ENCODE results near the gene BGLAP. TPM values are rescaled to one million over a fixed set of nuclear protein-coding genes. Genes with fewer than 3 reads are reported as not detected.
A peak's percentile ranks its signal among the peaks of the same experiment; 100 is the strongest.

The BGLAP gene
- total RNA-seq, 1 donor from 2014 or later, result not detected

DNA sequence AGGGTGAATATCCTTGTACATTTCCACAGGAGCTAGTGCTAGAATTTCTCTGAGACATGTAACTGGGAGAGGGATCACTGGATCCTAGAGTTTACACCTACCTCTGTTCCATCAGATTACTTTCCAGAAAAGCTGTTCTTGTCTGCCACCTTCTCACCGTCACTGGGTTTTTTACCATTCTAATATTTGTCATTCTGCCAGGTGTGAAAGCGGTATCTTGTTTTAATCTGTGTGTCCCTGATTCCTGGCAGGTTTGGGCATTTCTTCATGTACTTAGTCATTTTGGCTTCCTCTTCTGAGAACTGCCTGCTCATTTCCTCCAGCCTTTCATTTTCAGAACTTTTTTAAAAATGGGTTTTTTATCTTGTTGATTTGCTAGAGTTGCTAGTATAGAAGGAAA is 24.1 kb upstream of the BGLAP start:
- peaks cover 8% of the 10 kb centered on the region for H3K9me3 Mint-ChIP-seq (ENCODE audit: unreplicated experiment)
- H3K27me3 Mint-ChIP-seq (ENCODE audit: unreplicated experiment), result peaks cover 5% of the 10 kb centered on the region
- H3K36me3 Mint-ChIP-seq (ENCODE audit: unreplicated experiment), result peaks cover 5% of the 10 kb centered on the region
- H3K4me3 Mint-ChIP-seq (ENCODE audit: unreplicated experiment), result no peak overlapping the region
- peak overlapping the region; percentile 38 for H3K27ac Mint-ChIP-seq (ENCODE audit: unreplicated experiment)
- TF ChIP-seq, protein P1, sequence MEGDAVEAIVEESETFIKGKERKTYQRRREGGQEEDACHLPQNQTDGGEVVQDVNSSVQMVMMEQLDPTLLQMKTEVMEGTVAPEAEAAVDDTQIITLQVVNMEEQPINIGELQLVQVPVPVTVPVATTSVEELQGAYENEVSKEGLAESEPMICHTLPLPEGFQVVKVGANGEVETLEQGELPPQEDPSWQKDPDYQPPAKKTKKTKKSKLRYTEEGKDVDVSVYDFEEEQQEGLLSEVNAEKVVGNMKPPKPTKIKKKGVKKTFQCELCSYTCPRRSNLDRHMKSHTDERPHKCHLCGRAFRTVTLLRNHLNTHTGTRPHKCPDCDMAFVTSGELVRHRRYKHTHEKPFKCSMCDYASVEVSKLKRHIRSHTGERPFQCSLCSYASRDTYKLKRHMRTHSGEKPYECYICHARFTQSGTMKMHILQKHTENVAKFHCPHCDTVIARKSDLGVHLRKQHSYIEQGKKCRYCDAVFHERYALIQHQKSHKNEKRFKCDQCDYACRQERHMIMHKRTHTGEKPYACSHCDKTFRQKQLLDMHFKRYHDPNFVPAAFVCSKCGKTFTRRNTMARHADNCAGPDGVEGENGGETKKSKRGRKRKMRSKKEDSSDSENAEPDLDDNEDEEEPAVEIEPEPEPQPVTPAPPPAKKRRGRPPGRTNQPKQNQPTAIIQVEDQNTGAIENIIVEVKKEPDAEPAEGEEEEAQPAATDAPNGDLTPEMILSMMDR (IDR thresholded peaks at IDR 0.05; ENCODE audit: partially characterized antibody, unreplicated experiment), result no peak
- no peak for DNase-seq
- peaks cover 5% of the 10 kb centered on the region for H3K4me1 Mint-ChIP-seq (ENCODE audit: low read depth, unreplicated experiment)

DNA sequence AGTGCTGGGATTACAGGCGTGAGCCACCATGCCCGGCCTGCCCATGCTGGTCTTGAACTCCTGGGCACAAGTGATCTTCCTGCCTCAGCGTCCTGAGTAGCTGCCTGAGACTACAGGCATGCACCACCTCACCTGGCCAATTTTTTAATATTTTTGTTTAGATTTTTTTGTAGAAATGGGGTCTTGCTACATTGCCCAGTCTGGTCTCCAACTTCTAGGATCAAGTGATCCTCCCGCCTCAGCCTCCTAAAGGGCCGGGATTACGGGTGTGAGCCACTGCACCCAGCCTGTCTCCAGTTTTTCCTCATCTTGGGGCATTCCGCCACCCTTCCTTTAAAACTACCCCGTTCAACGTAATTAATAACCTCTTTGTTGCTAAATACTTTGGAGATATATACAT is 21.8 kb upstream of the BGLAP start:
- no peak for DNase-seq
- no peak overlapping the region for H3K27ac Mint-ChIP-seq (ENCODE audit: unreplicated experiment)
- H3K27me3 Mint-ChIP-seq (ENCODE audit: unreplicated experiment), result peaks cover 2% of the 10 kb centered on the region
- TF ChIP-seq, protein P1 (IDR thresholded peaks at IDR 0.05; ENCODE audit: partially characterized antibody, unreplicated experiment), result no peak
- peaks cover 4% of the 10 kb centered on the region for H3K9me3 Mint-ChIP-seq (ENCODE audit: unreplicated experiment)
- peaks cover 8% of the 10 kb centered on the region for H3K4me1 Mint-ChIP-seq (ENCODE audit: low read depth, unreplicated experiment)
- peaks cover 5% of the 10 kb centered on the region for H3K36me3 Mint-ChIP-seq (ENCODE audit: unreplicated experiment)
- no peak overlapping the region for H3K4me3 Mint-ChIP-seq (ENCODE audit: unreplicated experiment)

DNA sequence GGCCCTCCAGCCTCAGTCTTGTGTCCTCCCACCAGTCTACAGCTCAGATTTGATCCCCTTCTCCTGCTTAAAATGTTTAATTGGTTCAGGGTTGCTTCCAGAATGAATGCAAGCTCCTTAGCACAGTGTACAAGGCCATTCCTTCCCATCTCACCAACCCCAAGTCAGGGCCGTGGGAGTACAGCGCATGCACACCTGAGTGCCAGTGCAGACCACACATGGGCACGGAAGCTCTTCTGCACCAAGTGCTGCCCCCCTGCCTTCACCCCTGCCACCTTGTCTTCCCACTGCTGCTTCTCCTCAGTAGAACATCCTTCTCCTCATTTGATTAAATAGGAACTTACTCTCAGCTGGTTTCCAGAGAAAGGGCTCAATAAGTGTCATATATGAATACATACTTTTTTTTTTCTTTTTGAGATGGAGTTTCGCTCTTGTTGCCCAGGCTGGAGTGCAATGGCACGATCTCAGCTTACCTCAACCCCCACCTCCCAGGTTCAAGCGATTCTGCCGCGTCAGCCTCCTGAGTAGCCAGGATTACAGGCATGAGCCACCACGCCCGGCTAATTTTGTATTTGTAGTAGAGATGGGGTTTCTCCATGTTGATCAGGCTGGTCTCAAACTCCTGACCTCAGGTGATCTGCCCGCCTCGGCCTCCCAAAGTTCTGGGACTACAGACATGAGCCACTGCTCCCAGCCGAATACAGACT is 19.8 kb upstream of the BGLAP start:
- no peak for DNase-seq
- Mint-ChIP-seq H3K27ac (ENCODE audit: unreplicated experiment) (no peak overlapping the region), H3K27me3 (ENCODE audit: unreplicated experiment) (no peaks in the 10 kb centered on the region), H3K4me1 (ENCODE audit: low read depth, unreplicated experiment) (peaks cover 8% of the 10 kb centered on the region), H3K9me3 (ENCODE audit: unreplicated experiment) (peaks cover 6% of the 10 kb centered on the region), H3K36me3 (ENCODE audit: unreplicated experiment) (peaks cover 5% of the 10 kb centered on the region), H3K4me3 (ENCODE audit: unreplicated experiment) (no peak overlapping the region)
- TF ChIP-seq, protein P1 (IDR thresholded peaks at IDR 0.05; ENCODE audit: partially characterized antibody, unreplicated experiment), result no peak

DNA sequence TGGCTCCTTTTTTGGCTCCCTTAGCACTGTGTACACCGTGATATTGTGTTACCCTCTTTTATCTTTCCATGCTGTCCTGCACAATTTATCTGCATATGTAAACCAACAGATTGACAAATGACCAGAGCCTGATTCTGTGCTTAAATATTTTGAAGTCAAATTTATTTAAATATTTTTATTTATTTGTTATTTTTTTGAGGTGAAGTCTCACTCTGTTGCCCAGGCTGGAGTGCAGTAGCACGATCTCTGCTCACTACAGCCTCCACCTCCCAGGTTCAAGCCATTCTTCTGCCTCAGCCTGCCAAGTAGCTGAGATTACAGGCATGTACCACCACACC is 16.3 kb upstream of the BGLAP start:
- no peak overlapping the region for H3K4me3 Mint-ChIP-seq (ENCODE audit: unreplicated experiment)

DNA sequence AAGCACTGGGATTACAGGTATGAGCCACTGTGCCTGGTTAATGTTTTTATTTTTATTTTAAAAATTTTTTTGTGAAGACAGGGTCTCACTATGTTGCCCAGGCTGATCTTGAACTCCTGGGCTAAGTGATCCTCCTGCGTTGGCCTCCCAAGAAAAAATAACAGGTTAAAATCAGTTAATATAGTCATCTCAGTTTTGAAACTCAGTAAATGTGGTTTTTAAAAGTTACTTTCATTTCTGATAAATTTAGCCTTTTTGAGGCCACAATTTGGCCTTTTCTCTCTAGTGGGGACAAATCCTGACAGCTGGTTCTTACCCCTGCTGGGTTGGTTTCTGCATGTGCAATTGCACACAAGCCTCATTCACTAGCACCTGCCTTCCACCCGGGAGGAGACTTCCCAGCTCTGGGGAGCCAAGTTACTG is 15.9 kb upstream of the BGLAP start:
- Mint-ChIP-seq H3K4me3 (ENCODE audit: unreplicated experiment) (no peak overlapping the region), H3K36me3 (ENCODE audit: unreplicated experiment) (peaks cover 2% of the 10 kb centered on the region), H3K27ac (ENCODE audit: unreplicated experiment) (no peak overlapping the region), H3K9me3 (ENCODE audit: unreplicated experiment) (peaks cover 5% of the 10 kb centered on the region), H3K4me1 (ENCODE audit: low read depth, unreplicated experiment) (peaks cover 8% of the 10 kb centered on the region), H3K27me3 (ENCODE audit: unreplicated experiment) (peaks cover 2% of the 10 kb centered on the region)
- TF ChIP-seq, protein P1 (IDR thresholded peaks at IDR 0.05; ENCODE audit: partially characterized antibody, unreplicated experiment), result no peak
- DNase-seq, result no peak

More for the DNA sequence above, 16.3 kb upstream of the BGLAP start:
- Mint-ChIP-seq H3K27me3 (ENCODE audit: unreplicated experiment) (peaks cover 2% of the 10 kb centered on the region), H3K36me3 (ENCODE audit: unreplicated experiment) (peaks cover 5% of the 10 kb centered on the region), H3K27ac (ENCODE audit: unreplicated experiment) (peak overlapping the region; percentile 14), H3K4me1 (ENCODE audit: low read depth, unreplicated experiment) (peaks cover 8% of the 10 kb centered on the region), H3K9me3 (ENCODE audit: unreplicated experiment) (peaks cover 6% of the 10 kb centered on the region)
- TF ChIP-seq, protein P1 (IDR thresholded peaks at IDR 0.05; ENCODE audit: partially characterized antibody, unreplicated experiment), result no peak
- no peak for DNase-seq

Measured in glutamatergic neuron (in vitro differentiated cells).